WTC11 (cell line): Measurements from ENCODE around the gene RABIF. TPM values are rescaled to one million over a fixed set of nuclear protein-coding genes. Genes with fewer than 3 reads are reported as not detected.
"Not testable (repeated sequence)": the region's sequence is repeated elsewhere in the genome, so short reads cannot be mapped to it uniquely, and the experiment has no call there.

Experiments
- ATAC-seq: fragments of 200-7000 bp; cut with Tn5 transposase; 2 replicates; pipeline ENCODE4 v1.10.0; 2021; ENCODE audit warnings: mild to moderate bottlenecking, moderate library complexity
- CTCF ChIA-PET: fragments of 300-600 bp; sonication (Branson Sonifier 250); formaldehyde crosslinking; loops from one replicate; lab custom pipeline; 2021; ENCODE audit warnings: antibody characterized with exemption; lab: Charles Lee
- POLR2A ChIA-PET: fragments of 350-600 bp; sonication (Branson Sonifier 250); formaldehyde crosslinking; loops from one replicate; lab custom pipeline; 2021; ENCODE audit warnings: antibody characterized with exemption; lab: Charles Lee
- DNase-seq: peaks from one replicate; pipeline ENCODE4 v3.0.0; 2021; ENCODE audit warnings: low spot score
- H3K27ac Mint-ChIP-seq: 2 replicates; pipeline ENCODE4 v1.8.0; 2021; ENCODE audit warnings: mixed read lengths
- H3K27me3 Mint-ChIP-seq: 2 replicates; pipeline ENCODE4 v1.8.0; 2021; ENCODE audit warnings: low read depth, mild to moderate bottlenecking, moderate library complexity, mixed read lengths
- H3K36me3 Mint-ChIP-seq: 2 replicates; pipeline ENCODE4 v1.8.0; 2021; ENCODE audit warnings: mixed read lengths
- H3K4me1 Mint-ChIP-seq: 2 replicates; pipeline ENCODE4 v1.8.0; 2022; ENCODE audit warnings: mixed read lengths
- H3K4me3 Mint-ChIP-seq: 2 replicates; pipeline ENCODE4 v1.8.0; 2021; ENCODE audit warnings: mild to moderate bottlenecking, moderate library complexity, mixed read lengths
- H3K9me3 Mint-ChIP-seq: 2 replicates; pipeline ENCODE4 v1.8.0; 2021; ENCODE audit warnings: mixed read lengths
- CREM ChIP-seq: sonication (generic); formaldehyde crosslinking; IDR thresholded peaks from 2 replicates; pipeline ENCODE4 v1.8.1; 2022; ENCODE audit warnings: mild to moderate bottlenecking, missing genetic modification reagents, moderate library complexity
- E2F5 ChIP-seq: sonication (generic); formaldehyde crosslinking; IDR thresholded peaks from 2 replicates; pipeline ENCODE4 v1.8.1; 2022; ENCODE audit warnings: mild to moderate bottlenecking, moderate library complexity, missing genetic modification reagents
- ETV6 ChIP-seq: sonication (generic); formaldehyde crosslinking; IDR thresholded peaks from 2 replicates; pipeline ENCODE4 v1.8.1; 2022; ENCODE audit warnings: mild to moderate bottlenecking, missing genetic modification reagents
- FOXK1 ChIP-seq: sonication (generic); formaldehyde crosslinking; IDR thresholded peaks from 2 replicates; pipeline ENCODE4 v1.8.0; 2022; ENCODE audit warnings: mild to moderate bottlenecking, moderate library complexity, missing genetic modification reagents
- JUN ChIP-seq: sonication (generic); formaldehyde crosslinking; IDR thresholded peaks from 2 replicates; pipeline ENCODE4 v1.8.0; 2023; ENCODE audit warnings: mild to moderate bottlenecking, missing genetic modification reagents
- PRRX2 ChIP-seq: fragments of 250-450 bp; sonication (Bioruptor Pico); IDR thresholded peaks from 2 replicates; pipeline ENCODE4 v1.8.0; 2021; ENCODE audit warnings: mild to moderate bottlenecking
- ZNF416 ChIP-seq: fragments of 250-450 bp; sonication (Bioruptor Pico); IDR thresholded peaks from 2 replicates; pipeline ENCODE4 v1.9.0; 2021; ENCODE audit warnings: mild to moderate bottlenecking, inconsistent platforms
- ZSCAN18 ChIP-seq: fragments of 250-450 bp; sonication (Bioruptor Pico); IDR thresholded peaks from 2 replicates; pipeline ENCODE4 v2.1.2; 2022; ENCODE audit warnings: mild to moderate bottlenecking, moderate library complexity
- total RNA-seq: library from RNA; stranded (reverse); gene quantifications from 3 replicates; pipeline ENCODE4 v1.2.3, GENCODE V29; 2021
- TF ChIP-seq, protein P1 (sequence below): fragments of 250-450 bp; sonication (Bioruptor Pico); IDR thresholded peaks from 2 replicates; pipeline ENCODE4 v1.9.0; 2021; ENCODE audit warnings: mild to moderate bottlenecking
- TF ChIP-seq, protein P2 (sequence below): sonication (generic); formaldehyde crosslinking; IDR thresholded peaks from 2 replicates; pipeline ENCODE4 v1.8.0; 2022; ENCODE audit warnings: mild to moderate bottlenecking, missing genetic modification reagents
- TF ChIP-seq, protein P3 (sequence below): sonication (generic); formaldehyde crosslinking; IDR thresholded peaks from 2 replicates; pipeline ENCODE4 v1.8.0; 2022; ENCODE audit warnings: mild to moderate bottlenecking, missing genetic modification reagents
- TF ChIP-seq, protein P4 (sequence below): sonication (generic); formaldehyde crosslinking; IDR thresholded peaks from 2 replicates; pipeline ENCODE4 v1.8.0; 2022; ENCODE audit warnings: mild to moderate bottlenecking, missing genetic modification reagents
- TF ChIP-seq, protein P5 (sequence below): sonication (generic); formaldehyde crosslinking; IDR thresholded peaks from 2 replicates; pipeline ENCODE4 v1.8.0; 2022; ENCODE audit warnings: mild to moderate bottlenecking, missing genetic modification reagents

The RABIF gene
- total RNA-seq, 1 experiment from 2014 or later = 6.6 TPM

GRCh38 chr1:202888531-202889360 is at the start of gene RABIF (continued):
- TF ChIP-seq, protein P1, sequence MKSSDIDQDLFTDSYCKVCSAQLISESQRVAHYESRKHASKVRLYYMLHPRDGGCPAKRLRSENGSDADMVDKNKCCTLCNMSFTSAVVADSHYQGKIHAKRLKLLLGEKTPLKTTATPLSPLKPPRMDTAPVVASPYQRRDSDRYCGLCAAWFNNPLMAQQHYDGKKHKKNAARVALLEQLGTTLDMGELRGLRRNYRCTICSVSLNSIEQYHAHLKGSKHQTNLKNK = no peak
- TF ChIP-seq PRRX2 (CRISPR knock-in tag) (0 out of 2 replicates have a peak, but pooled peaks have one; percentile 15), CREM (CRISPR knock-in tag) (0 out of 2 replicates have a peak, but pooled peaks have one; percentile 54), ZNF416 (CRISPR knock-in tag) (peak; percentile 81; the same call in 1 of the 2 replicates), E2F5 (CRISPR knock-in tag) (peak; percentile 86; the same call in 1 of the 2 replicates), ZSCAN18 (CRISPR knock-in tag) (no peak), JUN (CRISPR knock-in tag) (peak; percentile 10; the same call in 1 of the 2 replicates), ETV6 (CRISPR knock-in tag) (peak; percentile 76; the same call in 1 of the 2 replicates), FOXK1 (CRISPR knock-in tag) (peak; percentile 46; the same call in 1 of the 2 replicates)
- TF ChIP-seq, protein P2, sequence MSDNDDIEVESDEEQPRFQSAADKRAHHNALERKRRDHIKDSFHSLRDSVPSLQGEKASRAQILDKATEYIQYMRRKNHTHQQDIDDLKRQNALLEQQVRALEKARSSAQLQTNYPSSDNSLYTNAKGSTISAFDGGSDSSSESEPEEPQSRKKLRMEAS (CRISPR knock-in tag) = peak; percentile 51; the same call in 1 of the 2 replicates
- TF ChIP-seq, protein P3, sequence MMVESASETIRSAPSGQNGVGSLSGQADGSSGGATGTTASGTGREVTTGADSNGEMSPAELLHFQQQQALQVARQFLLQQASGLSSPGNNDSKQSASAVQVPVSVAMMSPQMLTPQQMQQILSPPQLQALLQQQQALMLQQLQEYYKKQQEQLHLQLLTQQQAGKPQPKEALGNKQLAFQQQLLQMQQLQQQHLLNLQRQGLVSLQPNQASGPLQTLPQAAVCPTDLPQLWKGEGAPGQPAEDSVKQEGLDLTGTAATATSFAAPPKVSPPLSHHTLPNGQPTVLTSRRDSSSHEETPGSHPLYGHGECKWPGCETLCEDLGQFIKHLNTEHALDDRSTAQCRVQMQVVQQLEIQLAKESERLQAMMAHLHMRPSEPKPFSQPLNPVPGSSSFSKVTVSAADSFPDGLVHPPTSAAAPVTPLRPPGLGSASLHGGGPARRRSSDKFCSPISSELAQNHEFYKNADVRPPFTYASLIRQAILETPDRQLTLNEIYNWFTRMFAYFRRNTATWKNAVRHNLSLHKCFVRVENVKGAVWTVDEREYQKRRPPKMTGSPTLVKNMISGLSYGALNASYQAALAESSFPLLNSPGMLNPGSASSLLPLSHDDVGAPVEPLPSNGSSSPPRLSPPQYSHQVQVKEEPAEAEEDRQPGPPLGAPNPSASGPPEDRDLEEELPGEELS (CRISPR knock-in tag) = peak; percentile 65; the same call in 1 of the 2 replicates
- TF ChIP-seq, protein P4, sequence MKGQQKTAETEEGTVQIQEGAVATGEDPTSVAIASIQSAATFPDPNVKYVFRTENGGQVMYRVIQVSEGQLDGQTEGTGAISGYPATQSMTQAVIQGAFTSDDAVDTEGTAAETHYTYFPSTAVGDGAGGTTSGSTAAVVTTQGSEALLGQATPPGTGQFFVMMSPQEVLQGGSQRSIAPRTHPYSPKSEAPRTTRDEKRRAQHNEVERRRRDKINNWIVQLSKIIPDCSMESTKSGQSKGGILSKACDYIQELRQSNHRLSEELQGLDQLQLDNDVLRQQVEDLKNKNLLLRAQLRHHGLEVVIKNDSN (CRISPR knock-in tag) = peak; percentile 39; the same call in 1 of the 2 replicates

DNA sequence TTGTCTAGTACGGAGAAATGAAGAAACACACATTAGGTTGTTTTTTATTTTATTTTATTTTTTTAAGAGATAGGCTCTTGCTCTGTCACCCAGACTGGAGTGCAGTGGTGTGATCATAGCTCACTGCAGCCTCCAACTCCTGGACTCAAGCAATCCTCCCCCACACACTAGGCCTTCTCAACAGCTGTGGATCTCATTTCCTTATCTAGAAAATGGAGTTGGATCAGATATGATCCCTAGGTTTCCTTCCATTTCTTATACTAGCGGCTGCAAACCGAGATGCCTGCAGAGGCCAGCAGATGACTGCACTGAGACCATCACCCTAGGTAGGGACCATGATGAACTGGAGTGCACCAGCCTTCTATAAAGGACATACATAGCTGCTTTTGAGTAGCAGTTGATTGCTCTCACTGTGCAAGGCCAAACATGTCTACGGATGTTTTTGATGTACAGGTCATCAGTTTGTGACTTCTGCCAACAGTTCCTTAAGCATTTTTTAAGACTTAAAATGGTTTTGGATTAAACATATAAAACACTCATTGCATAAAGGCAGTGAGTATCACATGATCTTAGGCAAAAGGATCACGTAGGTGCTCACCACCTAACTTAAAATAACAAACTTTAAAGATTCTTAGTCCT is 49.5 kb upstream of the RABIF start:
- CTCF ChIA-PET = no interaction called here
- H3K4me3 Mint-ChIP-seq = no peak overlapping the region
- H3K4me1 Mint-ChIP-seq = no peaks in the 10 kb centered on the region
- no peak for ATAC-seq
- H3K9me3 Mint-ChIP-seq = peaks cover 5% of the 10 kb centered on the region
- POLR2A ChIA-PET = no interaction called here
- DNase-seq = no peak
- H3K27me3 Mint-ChIP-seq = peaks cover 8% of the 10 kb centered on the region
- TF ChIP-seq, protein P5, sequence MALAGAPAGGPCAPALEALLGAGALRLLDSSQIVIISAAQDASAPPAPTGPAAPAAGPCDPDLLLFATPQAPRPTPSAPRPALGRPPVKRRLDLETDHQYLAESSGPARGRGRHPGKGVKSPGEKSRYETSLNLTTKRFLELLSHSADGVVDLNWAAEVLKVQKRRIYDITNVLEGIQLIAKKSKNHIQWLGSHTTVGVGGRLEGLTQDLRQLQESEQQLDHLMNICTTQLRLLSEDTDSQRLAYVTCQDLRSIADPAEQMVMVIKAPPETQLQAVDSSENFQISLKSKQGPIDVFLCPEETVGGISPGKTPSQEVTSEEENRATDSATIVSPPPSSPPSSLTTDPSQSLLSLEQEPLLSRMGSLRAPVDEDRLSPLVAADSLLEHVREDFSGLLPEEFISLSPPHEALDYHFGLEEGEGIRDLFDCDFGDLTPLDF (CRISPR knock-in tag) = no peak
- H3K27ac Mint-ChIP-seq = no peak overlapping the region
- H3K36me3 Mint-ChIP-seq = peaks cover 23% of the 10 kb centered on the region

DNA sequence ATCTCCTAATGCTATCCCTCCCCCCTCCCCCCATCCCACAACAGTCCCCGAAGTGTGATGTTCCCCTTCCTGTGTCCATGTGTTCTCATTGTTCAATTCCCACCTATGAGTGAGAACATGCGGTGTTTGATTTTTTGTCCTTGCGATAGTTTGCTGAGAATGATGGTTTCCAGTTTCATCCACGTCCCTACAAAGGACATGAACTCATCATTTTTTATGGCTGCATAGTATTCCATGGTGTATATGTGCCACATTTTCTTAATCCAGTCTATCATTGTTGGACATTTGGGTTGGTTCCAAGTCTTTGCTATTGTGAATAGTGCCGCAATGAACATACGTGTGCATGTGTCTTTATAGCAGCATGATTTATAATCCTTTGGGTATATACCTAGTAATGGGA is 47.5 kb upstream of the RABIF start:
- peaks cover 16% of the 10 kb centered on the region for H3K27me3 Mint-ChIP-seq

More for the DNA sequence above, 47.5 kb upstream of the RABIF start:
- H3K4me1 Mint-ChIP-seq, ATAC-seq, H3K4me3 Mint-ChIP-seq, H3K36me3 Mint-ChIP-seq, POLR2A ChIA-PET, DNase-seq, CTCF ChIA-PET, H3K27ac Mint-ChIP-seq: not testable (repeated sequence)
- peaks cover 17% of the 10 kb centered on the region for H3K9me3 Mint-ChIP-seq
